ENCODE results near the gene TRAPPC2.

DNA sequence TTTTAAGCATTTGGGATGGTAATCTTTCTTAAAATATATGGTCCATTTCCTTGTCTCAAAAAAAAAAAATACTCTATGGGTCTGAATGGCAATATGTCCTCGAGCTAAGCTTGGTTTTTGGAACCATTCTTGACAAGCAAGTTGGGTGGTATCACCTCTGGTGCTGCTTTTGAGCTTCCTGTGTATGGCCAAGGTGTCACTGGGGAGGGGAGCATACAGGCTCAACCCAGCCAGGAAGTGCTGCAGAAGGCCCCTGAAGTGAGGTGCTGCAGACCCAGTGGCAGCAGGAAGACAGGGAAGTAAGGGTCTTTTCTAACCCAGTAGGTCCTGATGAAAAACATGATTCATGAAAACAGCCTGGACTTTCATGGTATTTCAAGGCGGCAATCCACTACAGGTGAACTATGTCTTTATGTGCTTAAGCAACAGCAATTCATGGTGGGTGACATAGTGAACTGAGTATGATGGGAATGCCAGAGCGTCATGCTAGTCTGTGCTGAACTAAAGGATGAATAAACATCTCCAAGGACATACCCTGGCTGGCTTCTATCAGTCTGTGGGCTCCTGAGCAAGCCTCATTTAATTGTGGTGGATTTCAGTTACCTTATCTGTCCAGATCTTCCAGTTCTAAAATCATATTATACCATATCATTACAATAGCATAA lies 15.1 kb downstream of the TRAPPC2 start:
- TF ChIP-seq EZH2 (IDR thresholded peaks at IDR 0.05) (no peak), POLR2AphosphoS5 (IDR thresholded peaks at IDR 0.05; ENCODE audit: borderline replicate concordance, low read depth, low read length) (no peak)

Data from SK-N-MC (cell line).